ENCODE measurements around the gene ALOXE3. TPM values are rescaled to one million over a fixed set of nuclear protein-coding genes. Genes with fewer than 3 reads are reported as not detected.

ALOXE3 gene
- total RNA-seq, 2 experiments from 2014 or later = 0.81 to 0.91 TPM

DNA sequence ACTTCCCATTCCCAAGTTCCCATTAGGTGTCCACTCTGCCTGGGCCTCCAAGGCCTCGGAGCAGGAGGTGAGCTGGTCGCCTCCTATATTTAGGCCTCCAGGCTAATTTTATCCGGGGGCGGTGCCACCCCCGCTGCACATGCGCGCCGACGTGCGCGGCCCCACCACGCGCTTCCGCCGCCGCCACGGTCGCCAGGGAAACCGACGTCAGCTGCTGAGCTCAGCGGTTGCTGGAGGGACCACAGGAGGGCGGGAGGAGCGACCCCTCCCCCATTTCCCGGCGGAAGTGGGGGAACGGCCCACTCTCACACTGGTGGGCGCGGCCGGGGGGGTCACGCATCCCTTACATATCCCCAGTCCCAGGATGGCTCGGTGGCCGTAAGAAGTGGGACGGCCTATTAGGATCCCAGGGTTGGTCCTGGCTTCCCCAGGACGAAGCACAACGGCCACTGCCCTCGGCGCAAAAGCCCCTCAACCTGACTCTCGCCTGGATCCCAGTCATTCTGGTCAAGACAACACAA lies 32.9 kb upstream of the ALOXE3 start:
- Mint-ChIP-seq H3K4me1 (ENCODE audit: low read depth) (peaks cover 51% of the 10 kb centered on the region), H3K27me3 (peaks cover 4% of the 10 kb centered on the region), H3K36me3 (ENCODE audit: low read depth) (peaks cover 92% of the 10 kb centered on the region), H3K9me3 (no peaks in the 10 kb centered on the region), H3K4me3 (peak overlapping the region; percentile 95), H3K27ac (no peak overlapping the region)
- H3K4me1 ChIP-seq (ENCODE audit: insufficient read depth, low read length) = peaks cover 85% of the 10 kb centered on the region
- POLR2A ChIA-PET = interaction anchor here (0.6 to 16.4 kb wide), 20 partner anchors 8 to 465 kb away, joined by 3 to 419 read pairs (median 5); partner anchors contain the start of genes BORCS6, CTC1, NAA38 and PFAS
- ATAC-seq (ENCODE audit: poor library complexity) = peak; percentile 43
- peak overlapping the region; percentile 75 for H3K4me3 ChIP-seq (ENCODE audit: low read length)
- CTCF ChIA-PET = interaction anchor here (0.6 to 1.4 kb wide), 3 partner anchors 12 to 91 kb away, joined by 3 to 8 read pairs (median 5); no protein-coding TSS in a partner anchor
- no peaks in the 10 kb centered on the region for H3K9me3 ChIP-seq (ENCODE audit: control insufficient read depth in 1 of 2, insufficient read depth in 1 of 2, low read length in 2 of 2)
- H3K27me3 ChIP-seq (ENCODE audit: control insufficient read depth in 1 of 2, insufficient read depth in 2 of 2, low read length in 2 of 2) = no peaks in the 10 kb centered on the region
- TF ChIP-seq, protein P1, sequence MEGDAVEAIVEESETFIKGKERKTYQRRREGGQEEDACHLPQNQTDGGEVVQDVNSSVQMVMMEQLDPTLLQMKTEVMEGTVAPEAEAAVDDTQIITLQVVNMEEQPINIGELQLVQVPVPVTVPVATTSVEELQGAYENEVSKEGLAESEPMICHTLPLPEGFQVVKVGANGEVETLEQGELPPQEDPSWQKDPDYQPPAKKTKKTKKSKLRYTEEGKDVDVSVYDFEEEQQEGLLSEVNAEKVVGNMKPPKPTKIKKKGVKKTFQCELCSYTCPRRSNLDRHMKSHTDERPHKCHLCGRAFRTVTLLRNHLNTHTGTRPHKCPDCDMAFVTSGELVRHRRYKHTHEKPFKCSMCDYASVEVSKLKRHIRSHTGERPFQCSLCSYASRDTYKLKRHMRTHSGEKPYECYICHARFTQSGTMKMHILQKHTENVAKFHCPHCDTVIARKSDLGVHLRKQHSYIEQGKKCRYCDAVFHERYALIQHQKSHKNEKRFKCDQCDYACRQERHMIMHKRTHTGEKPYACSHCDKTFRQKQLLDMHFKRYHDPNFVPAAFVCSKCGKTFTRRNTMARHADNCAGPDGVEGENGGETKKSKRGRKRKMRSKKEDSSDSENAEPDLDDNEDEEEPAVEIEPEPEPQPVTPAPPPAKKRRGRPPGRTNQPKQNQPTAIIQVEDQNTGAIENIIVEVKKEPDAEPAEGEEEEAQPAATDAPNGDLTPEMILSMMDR (IDR thresholded peaks at IDR 0.05) = no peak
- peaks cover 52% of the 10 kb centered on the region for H3K36me3 ChIP-seq (ENCODE audit: insufficient read depth, low read length)
- H3K27ac ChIP-seq (ENCODE audit: low read depth in 1 of 2, low read length in 2 of 2) = peak overlapping the region; percentile 99 to 100
- intact Hi-C loops (cut with DNase I, micrococcal nuclease) = loop anchor here (10.0 kb wide), 2 partner anchors 316 to 666 kb away; partner anchors contain the start of genes KDM6B (in 1 of the 2), POLR2A (in 1 of the 2) and SLC35G6 (in 1 of the 2)
- DNase-seq = peak; percentile 82 to 96 (median 90)

DNA sequence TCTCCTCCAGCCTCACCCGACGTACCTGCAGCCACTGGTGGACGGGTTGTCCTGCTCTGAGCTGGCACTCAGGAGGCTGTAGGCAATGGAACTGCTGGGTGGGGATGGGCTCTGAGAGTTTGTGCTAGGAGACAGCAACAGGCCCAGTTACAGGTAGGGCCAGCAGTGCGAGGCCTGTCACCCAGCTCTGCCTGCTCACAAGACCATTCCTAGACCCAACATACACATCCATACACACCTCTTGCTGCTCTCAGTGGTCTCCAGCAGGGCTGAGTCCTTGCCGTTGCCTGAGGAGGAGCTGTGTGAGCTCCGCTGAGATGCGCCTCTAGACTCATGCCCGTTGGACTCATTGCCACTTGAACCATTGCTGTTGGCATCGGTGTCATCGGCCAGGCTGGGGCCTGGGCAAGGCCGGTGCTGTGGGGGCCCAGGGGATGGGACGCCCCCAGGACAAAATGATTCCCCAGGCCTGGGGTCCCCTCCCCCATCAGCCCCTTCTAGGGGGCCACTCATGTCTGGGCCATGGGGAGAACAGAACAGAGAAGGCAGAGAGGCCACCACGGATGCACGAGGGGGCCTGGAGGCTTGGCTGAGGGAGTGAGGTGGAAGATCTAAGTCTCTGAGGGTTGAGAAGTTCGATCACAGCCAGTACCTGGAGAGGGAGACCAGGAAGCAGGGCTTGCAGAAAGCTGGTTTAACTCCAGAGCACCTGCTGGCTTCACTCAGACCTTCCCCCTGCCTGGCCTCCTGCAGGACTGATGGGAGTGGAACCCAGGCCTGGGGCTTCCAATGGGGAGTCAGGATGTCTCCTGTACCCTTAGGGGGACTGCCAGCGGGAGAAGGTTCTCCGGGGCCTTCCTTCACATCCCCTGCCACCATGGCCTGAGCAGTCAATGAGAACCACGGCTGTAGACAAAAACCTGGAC lies 32.1 kb upstream of the ALOXE3 start:
- ChIA-PET CTCF (interaction anchor here (0.6 to 1.4 kb wide), 2 partner anchors 11 to 13 kb away, joined by 5 to 8 read pairs; no protein-coding TSS in a partner anchor), POLR2A (interaction anchor here (0.6 to 16.4 kb wide), 18 partner anchors 8 to 465 kb away, joined by 3 to 419 read pairs (median 5); partner anchors contain the start of genes BORCS6, CTC1, NAA38 and PFAS)
- Mint-ChIP-seq H3K27ac (no peak overlapping the region), H3K27me3 (peaks cover 4% of the 10 kb centered on the region), H3K9me3 (no peaks in the 10 kb centered on the region), H3K36me3 (ENCODE audit: low read depth) (peaks cover 97% of the 10 kb centered on the region), H3K4me3 (peak overlapping the region; percentile 95), H3K4me1 (ENCODE audit: low read depth) (peaks cover 49% of the 10 kb centered on the region)
- peaks cover 79% of the 10 kb centered on the region for H3K4me1 ChIP-seq (ENCODE audit: insufficient read depth, low read length)
- H3K9me3 ChIP-seq (ENCODE audit: control insufficient read depth in 1 of 2, insufficient read depth in 1 of 2, low read length in 2 of 2) = no peaks in the 10 kb centered on the region
- no peak for ATAC-seq (ENCODE audit: poor library complexity)
- peak overlapping the region; percentile 99 to 100 for H3K27ac ChIP-seq (ENCODE audit: low read depth in 1 of 2, low read length in 2 of 2)
- H3K27me3 ChIP-seq (ENCODE audit: control insufficient read depth in 1 of 2, insufficient read depth in 2 of 2, low read length in 2 of 2) = no peaks in the 10 kb centered on the region
- intact Hi-C loops (cut with DNase I, micrococcal nuclease) = loop anchor here (10.0 kb wide), 2 partner anchors 316 to 666 kb away; partner anchors contain the start of genes KDM6B (in 1 of the 2), POLR2A (in 1 of the 2) and SLC35G6 (in 1 of the 2)
- peaks cover 59% of the 10 kb centered on the region for H3K36me3 ChIP-seq (ENCODE audit: insufficient read depth, low read length)
- H3K4me3 ChIP-seq (ENCODE audit: low read length) = peak overlapping the region; percentile 75
- DNase-seq = peak in 2 of 14 experiments; percentile 19 to 47
- TF ChIP-seq, protein P1 (IDR thresholded peaks at IDR 0.05) = no peak
